ENCODE data around the gene GPC6. TPM values are rescaled to one million over a fixed set of nuclear protein-coding genes. Genes with fewer than 3 reads are reported as not detected.

Gene GPC6
- total RNA-seq, 1 donor from 2014 or later: 18.7 TPM

DNA sequence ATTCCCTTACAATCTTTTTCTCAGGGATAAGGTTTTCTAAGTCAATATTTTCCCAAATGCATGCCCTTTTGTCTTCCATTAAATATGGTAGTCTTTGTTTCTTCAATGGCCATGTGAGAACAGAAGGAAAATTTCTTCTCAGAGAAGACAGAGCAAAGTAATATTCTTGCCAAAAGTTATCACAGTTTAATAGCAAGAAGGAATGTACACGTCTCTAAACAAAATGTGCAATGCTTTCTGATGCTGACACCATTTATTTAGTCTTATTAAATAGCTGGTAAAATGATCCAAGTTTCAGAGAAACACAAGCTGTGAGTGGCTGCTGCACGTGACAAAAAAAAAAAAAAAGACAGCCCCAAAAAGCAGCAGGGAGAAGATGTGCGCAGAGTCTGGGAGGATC lies 542.5 kb downstream of the GPC6 start:
- H3K4me3 ChIP-seq (ENCODE audit: low read depth, low read length): no peak overlapping the region
- TF ChIP-seq, protein P1, sequence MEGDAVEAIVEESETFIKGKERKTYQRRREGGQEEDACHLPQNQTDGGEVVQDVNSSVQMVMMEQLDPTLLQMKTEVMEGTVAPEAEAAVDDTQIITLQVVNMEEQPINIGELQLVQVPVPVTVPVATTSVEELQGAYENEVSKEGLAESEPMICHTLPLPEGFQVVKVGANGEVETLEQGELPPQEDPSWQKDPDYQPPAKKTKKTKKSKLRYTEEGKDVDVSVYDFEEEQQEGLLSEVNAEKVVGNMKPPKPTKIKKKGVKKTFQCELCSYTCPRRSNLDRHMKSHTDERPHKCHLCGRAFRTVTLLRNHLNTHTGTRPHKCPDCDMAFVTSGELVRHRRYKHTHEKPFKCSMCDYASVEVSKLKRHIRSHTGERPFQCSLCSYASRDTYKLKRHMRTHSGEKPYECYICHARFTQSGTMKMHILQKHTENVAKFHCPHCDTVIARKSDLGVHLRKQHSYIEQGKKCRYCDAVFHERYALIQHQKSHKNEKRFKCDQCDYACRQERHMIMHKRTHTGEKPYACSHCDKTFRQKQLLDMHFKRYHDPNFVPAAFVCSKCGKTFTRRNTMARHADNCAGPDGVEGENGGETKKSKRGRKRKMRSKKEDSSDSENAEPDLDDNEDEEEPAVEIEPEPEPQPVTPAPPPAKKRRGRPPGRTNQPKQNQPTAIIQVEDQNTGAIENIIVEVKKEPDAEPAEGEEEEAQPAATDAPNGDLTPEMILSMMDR (conservative IDR thresholded peaks at IDR 0.05; ENCODE audit: low read depth, low read length): no peak
- no peak for DNase-seq (ENCODE audit: low read depth)

DNA sequence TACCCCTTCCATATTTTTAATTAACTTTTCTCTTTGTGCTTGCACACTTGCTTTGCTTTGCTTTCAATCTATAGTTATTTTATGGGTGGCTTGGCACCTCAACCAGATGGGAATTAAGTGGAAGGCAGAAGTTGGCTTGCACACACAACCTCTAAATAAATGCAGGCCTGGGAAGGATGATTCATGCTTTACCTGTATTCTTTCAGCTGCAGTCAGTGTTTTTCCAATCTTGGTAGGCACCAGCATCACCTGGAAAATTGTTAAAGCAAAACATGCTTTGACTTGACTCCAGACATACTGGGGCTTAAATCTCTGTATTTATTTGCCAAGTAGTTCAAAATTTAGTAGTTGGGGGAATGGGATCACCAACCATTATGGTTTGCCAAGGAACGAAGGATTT lies 543.0 kb downstream of the GPC6 start:
- H3K4me3 ChIP-seq (ENCODE audit: low read depth, low read length): no peak overlapping the region
- TF ChIP-seq, protein P1 (conservative IDR thresholded peaks at IDR 0.05; ENCODE audit: low read depth, low read length): no peak
- DNase-seq (ENCODE audit: low read depth): no peak

DNA sequence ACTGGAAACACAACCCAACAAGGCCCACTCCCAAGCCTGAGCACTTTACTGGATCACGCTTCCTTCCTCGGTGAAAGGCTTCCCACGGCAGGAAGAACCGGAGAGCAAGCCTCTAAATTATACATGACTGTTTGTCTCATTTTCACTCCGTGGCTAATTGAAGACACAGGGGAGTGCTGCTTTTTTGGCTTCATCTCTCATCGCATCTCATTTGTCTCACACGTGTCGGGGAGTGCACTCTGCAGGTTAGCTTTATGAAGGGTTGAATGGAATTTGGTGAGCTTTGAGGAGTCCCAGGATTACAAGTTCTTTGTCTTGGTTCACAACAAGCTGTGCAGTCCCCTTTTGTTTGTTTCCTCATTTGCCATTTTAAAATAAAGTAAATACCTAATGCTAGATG lies 544.6 kb downstream of the GPC6 start:
- H3K4me3 ChIP-seq (ENCODE audit: low read depth, low read length): no peak overlapping the region
- DNase-seq (ENCODE audit: low read depth): no peak
- TF ChIP-seq, protein P1 (conservative IDR thresholded peaks at IDR 0.05; ENCODE audit: low read depth, low read length): no peak

DNA sequence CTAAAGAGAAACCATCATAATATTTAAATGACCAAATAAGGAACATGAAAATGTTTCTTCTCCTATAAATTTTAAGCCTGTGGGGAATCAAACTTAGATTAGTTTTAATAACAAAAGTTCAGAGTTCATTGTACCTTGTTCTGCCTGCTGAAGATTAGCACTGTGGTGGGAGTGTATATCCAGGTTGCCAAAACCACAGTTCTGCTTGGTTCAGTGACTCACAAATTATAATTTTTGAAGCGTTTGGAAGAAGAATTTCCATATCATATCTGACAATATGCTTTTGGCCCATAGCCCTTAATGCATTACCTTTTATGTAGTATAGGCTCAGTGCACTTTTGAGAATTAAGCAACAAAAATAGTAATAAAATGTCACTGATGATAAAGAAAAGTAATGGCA lies 545.2 kb downstream of the GPC6 start:
- H3K4me3 ChIP-seq (ENCODE audit: low read depth, low read length): no peak overlapping the region
- TF ChIP-seq, protein P1 (conservative IDR thresholded peaks at IDR 0.05; ENCODE audit: low read depth, low read length): no peak
- no peak for DNase-seq (ENCODE audit: low read depth)

DNA sequence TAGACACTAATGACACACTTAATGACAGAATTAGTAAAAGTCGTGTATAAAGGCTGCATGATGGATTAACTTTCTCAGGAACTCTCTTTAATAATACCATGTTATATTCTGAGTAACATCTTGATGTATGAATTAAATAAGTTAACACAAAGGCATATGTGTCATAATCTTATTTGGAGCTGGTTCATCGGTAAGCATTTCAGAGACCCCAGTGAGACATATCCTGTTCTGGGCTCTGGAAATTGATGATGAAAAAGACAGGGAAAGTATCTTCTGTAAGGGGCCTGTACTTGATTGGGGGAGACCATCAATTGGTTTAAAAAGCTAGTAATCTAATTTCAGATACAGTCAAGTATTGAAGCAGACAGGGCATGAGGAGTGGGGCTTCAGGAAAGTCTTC lies 547.9 kb downstream of the GPC6 start:
- TF ChIP-seq, protein P1 (conservative IDR thresholded peaks at IDR 0.05; ENCODE audit: low read depth, low read length): no peak
- DNase-seq (ENCODE audit: low read depth): no peak

DNA sequence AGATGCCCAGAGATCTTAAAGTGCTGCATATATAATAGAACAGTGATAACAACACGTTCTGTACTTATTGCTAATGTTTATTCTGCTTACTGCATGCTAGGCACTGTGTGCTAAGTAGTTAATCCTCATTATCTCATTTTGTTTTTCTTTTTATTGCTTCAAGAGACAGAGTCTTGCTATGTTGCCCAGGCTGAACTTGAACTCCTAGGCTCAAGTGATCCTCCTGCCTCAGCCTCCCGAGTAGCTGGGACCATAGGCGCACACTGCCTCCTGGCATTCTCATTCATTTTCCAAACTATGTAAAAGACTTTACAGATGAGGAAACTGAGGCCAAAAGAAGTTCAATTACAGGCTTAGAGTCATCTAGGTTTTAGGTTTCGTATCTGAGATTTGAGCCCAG lies 548.4 kb downstream of the GPC6 start:
- TF ChIP-seq, protein P1 (conservative IDR thresholded peaks at IDR 0.05; ENCODE audit: low read depth, low read length): no peak

More for the DNA sequence above, 547.9 kb downstream of the GPC6 start:
- no peak overlapping the region for H3K4me3 ChIP-seq (ENCODE audit: low read depth, low read length)

DNA sequence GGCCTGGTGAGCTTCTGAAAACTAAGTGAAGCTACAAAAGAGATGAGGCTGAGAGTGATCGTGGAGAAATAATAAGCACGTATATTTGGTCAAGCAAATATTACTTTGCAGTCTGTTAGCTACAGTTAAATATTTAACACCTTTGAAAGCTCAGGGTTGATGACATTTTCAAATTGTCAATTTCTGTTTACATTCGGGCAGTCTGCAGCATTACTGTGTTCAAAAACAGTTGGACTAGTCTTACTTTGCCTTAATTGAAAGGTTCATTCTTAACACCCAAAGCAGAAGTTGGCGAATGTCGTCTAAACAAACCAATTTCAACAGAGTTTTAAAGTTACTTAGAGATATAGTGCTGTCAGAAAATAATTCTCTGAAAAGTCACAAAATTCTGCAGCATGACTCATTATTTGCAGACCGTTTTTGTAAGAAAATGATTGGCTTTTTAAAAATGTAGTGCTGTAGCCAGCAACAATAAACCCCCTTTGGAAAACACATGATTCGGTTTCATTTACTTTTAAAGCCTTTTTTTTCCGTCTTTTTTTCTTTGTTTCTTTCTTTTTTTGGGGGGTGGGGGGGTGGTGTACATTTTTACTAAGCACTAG lies 549.0 kb downstream of the GPC6 start:
- no peak overlapping the region for H3K4me3 ChIP-seq (ENCODE audit: low read depth, low read length)
- TF ChIP-seq, protein P1 (conservative IDR thresholded peaks at IDR 0.05; ENCODE audit: low read depth, low read length): no peak
- DNase-seq (ENCODE audit: low read depth): no peak

More for the DNA sequence above, 548.4 kb downstream of the GPC6 start:
- no peak overlapping the region for H3K4me3 ChIP-seq (ENCODE audit: low read depth, low read length)
- no peak for DNase-seq (ENCODE audit: low read depth)

Data from epithelial cell of proximal tubule (primary cell).